GM21360 (cell line): ENCODE results near the gene TRPC4AP.
"Not testable (repeated sequence)": the region's sequence is repeated elsewhere in the genome, so short reads cannot be mapped to it uniquely, and the experiment has no call there.

ENCODE experiments used
- ATAC-seq: cut with Tn5 transposase; IDR thresholded peaks from one replicate; pipeline ENCODE4 v1.9.1; 2021; ENCODE audit warnings: mild to moderate bottlenecking, moderate library complexity; ENCODE audit not compliant: unreplicated experiment

TRPC4AP gene

GRCh38 chr20:35059612-35060011 lies 33.0 kb downstream of the TRPC4AP start:
- ATAC-seq: no peak

GRCh38 chr20:35059110-35059509 lies 33.5 kb downstream of the TRPC4AP start:
- no peak for ATAC-seq

GRCh38 chr20:35055445-35056276 lies 36.9 kb downstream of the TRPC4AP start:
- no peak for ATAC-seq

GRCh38 chr20:35054814-35055213 lies 37.8 kb downstream of the TRPC4AP start:
- ATAC-seq: no peak

GRCh38 chr20:35052616-35053015 lies 40.0 kb downstream of the TRPC4AP start:
- not testable (repeated sequence) for ATAC-seq

GRCh38 chr20:35049776-35050352 lies 42.7 kb downstream of the TRPC4AP start:
- no peak for ATAC-seq

- no peak for ATAC-seq
Measured at GRCh38 chr20:35048739-35049138, 43.9 kb downstream of the TRPC4AP start.

- ATAC-seq: no peak
Measured at GRCh38 chr20:35042268-35042667, 50.3 kb downstream of the TRPC4AP start.

GRCh38 chr20:35040646-35041045 lies 52.0 kb downstream of the TRPC4AP start:
- ATAC-seq: no peak

GRCh38 chr20:35039846-35040489 lies 52.6 kb downstream of the TRPC4AP start:
- ATAC-seq: no peak

- no peak for ATAC-seq
Measured at GRCh38 chr20:35039146-35039545, 53.5 kb downstream of the TRPC4AP start.

- ATAC-seq: no peak
Measured at GRCh38 chr20:35034145-35034544, 58.5 kb downstream of the TRPC4AP start.

- no peak for ATAC-seq
Measured at GRCh38 chr20:35030136-35030535, 62.5 kb downstream of the TRPC4AP start.

- ATAC-seq: no peak
Measured at GRCh38 chr20:35027301-35027700, 65.3 kb downstream of the TRPC4AP start.

GRCh38 chr20:35025116-35025515 lies 67.5 kb downstream of the TRPC4AP start:
- ATAC-seq: no peak

GRCh38 chr20:35023624-35024023 lies 69.0 kb downstream of the TRPC4AP start:
- ATAC-seq: no peak

GRCh38 chr20:35021831-35022230 lies 70.8 kb downstream of the TRPC4AP start:
- no peak for ATAC-seq

- no peak for ATAC-seq
Measured at GRCh38 chr20:35021063-35021462, 71.5 kb downstream of the TRPC4AP start.

GRCh38 chr20:35020108-35020928 lies 72.3 kb downstream of the TRPC4AP start:
- ATAC-seq: no peak

GRCh38 chr20:35018590-35019371 lies 73.8 kb downstream of the TRPC4AP start:
- ATAC-seq: no peak
